ENCODE results near the gene ZNF512.

ZNF512 gene

GRCh38 chr2:27634291-27634690, 51.4 kb downstream of the ZNF512 start:
- DNase-seq (ENCODE audit: low read depth in 2 of 2) = no peak

DNA sequence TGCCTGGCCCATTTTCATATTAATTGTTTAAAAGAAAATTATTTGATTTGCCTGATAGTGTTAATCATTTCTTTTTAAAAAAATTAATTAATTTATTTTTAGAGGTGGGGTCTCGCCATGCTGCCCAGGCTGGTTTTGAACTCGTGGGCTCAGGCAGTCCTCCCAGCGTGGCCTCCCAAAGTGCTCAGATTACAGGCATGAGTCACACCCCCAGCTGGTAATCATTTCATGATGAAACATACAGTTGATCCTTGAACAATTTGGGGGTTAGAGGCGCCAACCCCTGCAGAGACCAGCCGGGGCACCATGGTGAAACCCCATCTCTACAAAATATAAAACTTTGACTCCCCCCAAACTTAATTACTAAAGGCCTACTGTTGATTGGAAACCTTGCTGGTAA, 53.9 kb downstream of the ZNF512 start:
- no peak for DNase-seq (ENCODE audit: low read depth in 2 of 2)

GRCh38 chr2:27638037-27638637, 55.3 kb downstream of the ZNF512 start:
- no peak for DNase-seq (ENCODE audit: low read depth in 2 of 2)

DNA sequence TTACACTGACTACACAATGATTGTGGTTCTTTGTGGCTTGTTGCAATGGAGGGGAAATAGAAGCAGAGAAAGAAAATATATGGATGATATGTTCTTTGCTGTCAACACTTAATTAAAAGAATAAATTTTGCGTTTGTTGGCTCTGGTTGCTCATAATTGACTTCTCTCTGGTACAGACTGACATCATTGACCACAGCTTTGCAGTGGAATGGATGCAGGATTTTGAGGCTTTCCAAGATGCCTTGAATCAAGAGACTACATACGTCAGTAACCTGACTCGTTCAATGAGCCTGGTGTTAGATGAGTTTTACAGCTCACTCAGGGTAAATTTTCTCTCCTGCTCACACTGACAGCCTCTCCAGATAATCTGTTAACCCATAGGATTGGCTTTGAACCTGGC, 55.9 kb downstream of the ZNF512 start:
- no peak for DNase-seq (ENCODE audit: low read depth in 2 of 2)

DNA sequence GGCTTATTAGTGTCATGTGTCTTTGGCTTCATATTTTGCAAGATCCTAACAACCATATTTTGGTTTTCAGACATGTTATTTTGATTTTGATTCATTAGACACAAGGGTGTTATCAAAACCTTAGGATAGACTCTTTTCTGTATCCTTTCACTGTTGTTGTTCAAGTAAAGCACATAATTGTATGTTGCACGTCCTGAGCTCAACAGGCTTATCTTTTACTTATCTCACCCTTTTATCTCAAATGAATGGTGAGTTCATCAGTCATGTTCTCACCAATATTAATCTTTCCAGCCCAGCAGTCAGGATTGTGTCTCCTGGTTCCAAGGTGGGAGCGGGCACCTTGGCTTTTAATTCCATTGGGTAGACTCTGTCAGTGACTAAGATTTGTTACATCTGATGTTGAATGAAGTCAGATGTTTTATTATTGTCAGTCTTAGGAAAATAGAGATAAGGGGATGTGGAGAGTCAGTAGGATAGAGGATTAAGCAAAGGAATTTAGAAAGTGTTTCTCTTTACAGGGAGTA, 57.9 kb downstream of the ZNF512 start:
- DNase-seq (ENCODE audit: low read depth in 2 of 2) = no peak

- DNase-seq (ENCODE audit: low read depth in 2 of 2) = no peak
Measured at GRCh38 chr2:27645197-27645596, 62.4 kb downstream of the ZNF512 start.

DNA sequence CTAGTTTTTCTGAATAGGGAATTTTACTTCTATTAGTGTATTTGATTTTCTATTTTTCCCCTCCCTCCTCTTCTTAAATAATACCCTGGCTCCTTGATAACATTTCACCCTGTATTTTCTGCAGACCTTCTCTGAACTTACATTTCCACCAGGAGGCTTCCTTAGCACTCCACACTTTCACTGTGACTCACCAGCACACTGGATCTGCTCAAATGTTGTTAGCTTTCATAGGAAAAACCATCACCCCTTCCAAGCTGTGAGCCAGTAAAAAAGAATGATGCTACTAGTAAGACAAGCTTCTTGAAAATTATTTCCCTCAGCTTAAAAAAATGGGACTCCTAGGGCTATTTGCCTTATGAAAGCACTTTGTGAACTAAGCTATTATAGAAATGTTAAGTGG, 64.4 kb downstream of the ZNF512 start:
- DNase-seq (ENCODE audit: low read depth in 2 of 2) = no peak

DNA sequence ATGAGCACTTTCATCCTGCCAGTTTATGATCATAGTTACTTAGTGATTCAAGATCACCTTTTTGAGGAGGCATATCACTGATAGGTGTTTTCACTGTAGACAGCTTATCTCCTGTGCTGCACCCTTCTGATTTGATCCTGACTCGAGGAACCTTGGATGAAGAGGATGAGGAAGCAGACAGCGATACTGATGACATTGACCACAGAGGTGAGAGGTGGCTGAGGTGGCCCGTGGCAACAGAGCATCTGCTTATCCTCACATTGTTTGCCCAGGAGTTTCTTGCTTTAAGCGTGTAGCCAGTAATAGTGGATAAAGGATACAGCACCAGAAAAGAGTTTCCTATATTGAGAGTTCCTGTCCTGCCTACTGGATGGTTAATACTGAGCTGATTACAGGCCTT, 64.9 kb downstream of the ZNF512 start:
- no peak for DNase-seq (ENCODE audit: low read depth in 2 of 2)

GRCh38 chr2:27651056-27651455, 68.2 kb downstream of the ZNF512 start:
- DNase-seq (ENCODE audit: low read depth in 2 of 2) = no peak

GRCh38 chr2:27652341-27652740, 69.5 kb downstream of the ZNF512 start:
- DNase-seq (ENCODE audit: low read depth in 2 of 2) = no peak

- DNase-seq (ENCODE audit: low read depth in 2 of 2) = no peak
Measured at GRCh38 chr2:27652790-27653189, 69.9 kb downstream of the ZNF512 start.

DNA sequence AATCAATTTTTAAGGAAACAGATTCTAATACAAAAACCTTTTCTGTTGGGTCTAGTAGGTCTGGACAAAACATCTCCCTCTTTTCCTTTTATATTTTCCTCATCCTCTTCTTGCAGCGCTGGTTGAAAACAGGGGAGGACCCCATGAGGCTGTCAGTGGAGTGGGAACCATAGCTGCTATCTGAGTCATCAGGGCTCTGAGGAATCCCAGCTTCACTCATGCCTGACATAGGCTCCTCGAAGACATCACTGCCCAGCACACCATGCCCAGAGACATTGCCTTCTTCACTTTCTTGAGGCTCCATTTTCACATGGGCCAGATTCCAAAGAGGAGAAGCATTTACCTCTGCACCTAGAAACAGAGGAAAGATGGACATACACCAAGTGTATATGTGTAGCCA, 70.6 kb downstream of the ZNF512 start:
- DNase-seq (ENCODE audit: low read depth in 2 of 2) = no peak

DNA sequence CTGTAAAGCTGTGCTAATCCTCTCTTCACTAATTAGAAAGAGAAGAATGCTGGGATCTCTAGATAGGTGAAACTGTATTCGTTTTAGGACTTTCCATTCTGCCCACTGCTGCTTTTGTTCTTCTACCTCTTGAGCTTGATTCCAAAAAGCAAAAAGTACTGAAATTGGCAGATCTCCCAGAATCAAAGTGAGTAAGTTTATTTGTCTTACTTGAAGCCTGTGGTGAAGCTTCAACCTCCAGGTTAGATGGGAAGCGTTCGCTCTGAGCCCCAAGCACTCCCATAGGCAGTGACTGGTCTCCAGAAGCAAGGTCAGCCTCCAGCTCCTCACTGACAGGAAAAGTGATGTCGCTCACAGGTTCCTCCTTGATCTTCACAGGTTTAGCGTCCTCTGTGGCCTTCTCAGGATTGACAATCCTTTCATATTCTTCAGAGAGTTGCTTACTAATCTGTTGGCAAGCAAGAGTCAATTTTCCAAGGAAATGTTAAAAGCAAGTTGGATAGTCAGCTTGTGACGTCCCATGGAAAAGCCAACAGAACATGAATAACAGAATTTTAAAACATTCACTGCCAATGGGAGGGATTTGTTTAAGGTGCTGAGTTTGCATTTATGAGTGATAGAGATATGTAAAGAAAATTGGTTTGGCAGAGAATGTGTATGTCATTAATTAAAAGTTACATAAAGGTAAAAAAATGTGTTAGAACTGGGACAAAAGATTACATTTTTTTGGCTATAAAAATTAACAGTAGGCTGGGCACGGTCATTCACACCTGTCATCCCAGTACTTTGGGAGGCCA, 72.5 kb downstream of the ZNF512 start:
- no peak for DNase-seq (ENCODE audit: low read depth in 2 of 2)

- no peak for DNase-seq (ENCODE audit: low read depth in 2 of 2)
Measured at GRCh38 chr2:27661371-27661770, 78.5 kb downstream of the ZNF512 start.

GRCh38 chr2:27663285-27664153, 80.7 kb downstream of the ZNF512 start, which contains the start of the genes SLC4A1AP and SUPT7L:
Gene SLC4A1AP (plus strand): TSS chr2:27663889. CDS start chr2:27663915, 26 bp downstream.
Gene SUPT7L (minus strand): TSS chr2:27663614. CDS start chr2:27662192, 1,422 bp downstream.
- peak; percentile 52 to 67 for DNase-seq (ENCODE audit: low read depth in 2 of 2)

GRCh38 chr2:27664154-27664574, 81.3 kb downstream of the ZNF512 start:
- no peak for DNase-seq (ENCODE audit: low read depth in 2 of 2)

- DNase-seq (ENCODE audit: low read depth in 2 of 2) = no peak
Measured at GRCh38 chr2:27664622-27665363, 82.0 kb downstream of the ZNF512 start.

DNA sequence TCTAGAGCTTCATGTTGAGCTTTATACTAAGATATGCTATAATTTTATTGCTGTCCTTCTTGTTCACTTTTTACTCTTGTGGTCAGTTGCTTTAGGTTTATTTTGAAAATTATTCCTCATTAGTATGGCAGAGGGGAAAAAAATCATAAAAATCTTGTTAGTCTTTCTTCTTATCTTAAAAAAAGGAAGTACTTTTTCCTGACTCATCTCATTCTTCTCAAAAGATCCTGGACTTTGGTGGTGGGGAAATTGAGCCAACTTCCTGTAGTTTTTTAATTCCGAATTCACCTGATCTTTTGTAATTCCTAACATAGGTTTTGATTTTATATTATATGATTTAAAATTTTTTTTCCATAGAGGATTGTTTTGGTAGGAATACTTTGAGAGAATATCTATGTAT, 84.6 kb downstream of the ZNF512 start:
- no peak for DNase-seq (ENCODE audit: low read depth in 2 of 2)

DNA sequence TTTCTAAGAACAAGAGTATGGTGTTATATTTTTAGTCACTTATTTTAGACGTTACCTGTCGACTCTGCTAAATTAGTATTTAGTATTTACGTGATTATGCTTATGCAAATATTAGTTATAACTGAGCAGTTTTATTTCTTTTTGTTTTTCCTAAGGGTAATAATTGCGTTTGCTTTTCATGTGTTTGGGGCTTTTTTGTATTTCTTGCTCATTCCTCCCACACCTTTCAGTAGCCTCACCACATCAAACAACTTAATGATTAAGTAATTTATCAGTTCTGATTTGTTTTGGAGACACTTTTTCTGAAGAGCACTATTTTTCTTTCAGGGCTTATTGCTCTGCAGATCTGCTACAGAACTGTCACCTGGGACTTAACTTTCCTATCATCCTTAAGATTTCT, 88.4 kb downstream of the ZNF512 start:
- no peak for DNase-seq (ENCODE audit: low read depth in 2 of 2)
